ENCODE data around the gene AP5Z1.
A peak's percentile ranks its signal among the peaks of the same experiment; 100 is the strongest.

The AP5Z1 gene

GRCh38 chr7:4770886-4771285 lies 4.5 kb upstream of the AP5Z1 start:
- DNase-seq (ENCODE audit: extremely low read depth, low read depth): no peak

GRCh38 chr7:4771737-4772136 lies 3.7 kb upstream of the AP5Z1 start:
- TF ChIP-seq CTCF (IDR thresholded peaks at IDR 0.05; ENCODE audit: low read depth, low read length): no peak
- no peak for DNase-seq (ENCODE audit: extremely low read depth, low read depth)

More at GRCh38 chr7:4770886-4771285, 4.5 kb upstream of the AP5Z1 start:
- TF ChIP-seq CTCF (IDR thresholded peaks at IDR 0.05; ENCODE audit: low read depth, low read length): no peak

GRCh38 chr7:4772306-4772705 lies 3.1 kb upstream of the AP5Z1 start:
- TF ChIP-seq CTCF (IDR thresholded peaks at IDR 0.05; ENCODE audit: low read depth, low read length): no peak

GRCh38 chr7:4774007-4774406 lies 1.4 kb upstream of the AP5Z1 start:
- DNase-seq (ENCODE audit: extremely low read depth, low read depth): no peak
- no peak for TF ChIP-seq CTCF (IDR thresholded peaks at IDR 0.05; ENCODE audit: low read depth, low read length)

More at GRCh38 chr7:4772306-4772705, 3.1 kb upstream of the AP5Z1 start:
- DNase-seq (ENCODE audit: extremely low read depth, low read depth): no peak

GRCh38 chr7:4774658-4775249 lies 669 bp upstream of the AP5Z1 start:
- peak; percentile 28 for DNase-seq (ENCODE audit: extremely low read depth, low read depth)
- no peak for TF ChIP-seq CTCF (IDR thresholded peaks at IDR 0.05; ENCODE audit: low read depth, low read length)

- TF ChIP-seq CTCF (IDR thresholded peaks at IDR 0.05; ENCODE audit: low read depth, low read length): no peak
- DNase-seq (ENCODE audit: extremely low read depth, low read depth): no peak
Observed at GRCh38 chr7:4775848-4776623, 613 bp downstream of the AP5Z1 start.

- TF ChIP-seq CTCF (IDR thresholded peaks at IDR 0.05; ENCODE audit: low read depth, low read length): no peak
- no peak for DNase-seq (ENCODE audit: extremely low read depth, low read depth)
Observed at GRCh38 chr7:4779118-4779517, 3.7 kb downstream of the AP5Z1 start.
